Stomach (tissue), 4 donors: ENCODE results near the gene MYO1E.

Experiments
- EP300 ChIP-seq: sonication (generic); formaldehyde crosslinking; IDR thresholded peaks from one replicate; pipeline ENCODE4 v1.6.1; 2017; ENCODE audit warnings: antibody characterized with exemption
- POLR2A ChIP-seq, 4 donors: fragments of 450-650 bp; IDR thresholded peaks; one replicate each; pipeline ENCODE4 v1.6.1; 2016; ENCODE audit warnings: antibody characterized with exemption in 4 of 4, control low read depth in 2 of 4, mild to moderate bottlenecking in 1 of 4, moderate library complexity in 1 of 4
- POLR2AphosphoS5 ChIP-seq, 3 donors: sonication (generic); formaldehyde crosslinking; IDR thresholded peaks; one replicate each; pipeline ENCODE4 v1.6.1; 2016; ENCODE audit warnings: antibody characterized with exemption in 3 of 3
- TF ChIP-seq, protein P1 (sequence below), 7 experiments: fragments of 450-650 bp in 4 of 7; fragments of 200-600 bp in 3 of 7; sonication (generic) in 3 of 7; IDR thresholded peaks; one replicate each; pipeline ENCODE4 v1.5.1; 2016 to 2019; ENCODE audit warnings: antibody characterized with exemption in 7 of 7, control low read depth in 2 of 7, mild to moderate bottlenecking in 1 of 7

GRCh38 chr15:59155431-59155830, 217.2 kb downstream of the MYO1E start:
- TF ChIP-seq, protein P1, sequence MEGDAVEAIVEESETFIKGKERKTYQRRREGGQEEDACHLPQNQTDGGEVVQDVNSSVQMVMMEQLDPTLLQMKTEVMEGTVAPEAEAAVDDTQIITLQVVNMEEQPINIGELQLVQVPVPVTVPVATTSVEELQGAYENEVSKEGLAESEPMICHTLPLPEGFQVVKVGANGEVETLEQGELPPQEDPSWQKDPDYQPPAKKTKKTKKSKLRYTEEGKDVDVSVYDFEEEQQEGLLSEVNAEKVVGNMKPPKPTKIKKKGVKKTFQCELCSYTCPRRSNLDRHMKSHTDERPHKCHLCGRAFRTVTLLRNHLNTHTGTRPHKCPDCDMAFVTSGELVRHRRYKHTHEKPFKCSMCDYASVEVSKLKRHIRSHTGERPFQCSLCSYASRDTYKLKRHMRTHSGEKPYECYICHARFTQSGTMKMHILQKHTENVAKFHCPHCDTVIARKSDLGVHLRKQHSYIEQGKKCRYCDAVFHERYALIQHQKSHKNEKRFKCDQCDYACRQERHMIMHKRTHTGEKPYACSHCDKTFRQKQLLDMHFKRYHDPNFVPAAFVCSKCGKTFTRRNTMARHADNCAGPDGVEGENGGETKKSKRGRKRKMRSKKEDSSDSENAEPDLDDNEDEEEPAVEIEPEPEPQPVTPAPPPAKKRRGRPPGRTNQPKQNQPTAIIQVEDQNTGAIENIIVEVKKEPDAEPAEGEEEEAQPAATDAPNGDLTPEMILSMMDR (IDR thresholded peaks at IDR 0.05), result no peak
- TF ChIP-seq POLR2AphosphoS5 (IDR thresholded peaks at IDR 0.05) (no peak), POLR2A (IDR thresholded peaks at IDR 0.05) (no peak), EP300 (no peak)
